Spleen (tissue), 13 donors: ENCODE data around the gene LMX1A. TPM values are rescaled to one million over a fixed set of nuclear protein-coding genes. Genes with fewer than 3 reads are reported as not detected.

Experiments
- DNase-seq: peaks from one replicate; pipeline ENCODE4 v3.0.0-alpha.2; 2020
- H3K27ac ChIP-seq, 8 donors: fragments of 200-600 bp; sonication (generic) in 7 of 8; 1 replicate in 4 of 8; 2 replicates in 4 of 8; pipeline versions ENCODE4 v1.5.0 to v1.8.0; 2016 to 2021; ENCODE audit warnings: inconsistent platforms in 4 of 8, mild to moderate bottlenecking in 4 of 8, moderate library complexity in 1 of 8
- H3K27me3 ChIP-seq, 7 donors: fragments of 200-600 bp; sonication (generic) in 6 of 7; replicated peaks in 1 of 7; 1 replicate in 4 of 7; 2 replicates in 3 of 7; pipeline versions ENCODE4 v1.5.0 to v1.8.0; 2016 to 2021; ENCODE audit warnings: inconsistent platforms in 3 of 7, mild to moderate bottlenecking in 1 of 7
- H3K36me3 ChIP-seq, 6 donors: fragments of 200-600 bp; sonication (generic) in 5 of 6; 1 replicate in 4 of 6; 2 replicates in 2 of 6; pipeline versions ENCODE4 v1.5.0 to v1.8.0; 2016 to 2021; ENCODE audit warnings: inconsistent platforms in 2 of 6
- H3K4me1 ChIP-seq, 6 donors: fragments of 200-600 bp; sonication (generic) in 5 of 6; 1 replicate in 3 of 6; 2 replicates in 3 of 6; pipeline versions ENCODE4 v1.5.0 to v1.8.0; 2016 to 2021; ENCODE audit warnings: inconsistent platforms in 3 of 6
- H3K4me3 ChIP-seq, 8 donors: fragments of 200-600 bp; sonication (generic) in 7 of 8; 1 replicate in 4 of 8; 2 replicates in 4 of 8; pipeline versions ENCODE4 v1.5.0 to v1.8.0; 2016 to 2021; ENCODE audit warnings: inconsistent platforms in 4 of 8, mild to moderate bottlenecking in 4 of 8, moderate library complexity in 2 of 8
- H3K9me3 ChIP-seq, 8 donors: fragments of 200-600 bp; sonication (generic) in 7 of 8; 1 replicate in 4 of 8; 2 replicates in 4 of 8; pipeline versions ENCODE4 v1.5.0 to v1.8.0; 2016 to 2021; ENCODE audit warnings: inconsistent platforms in 4 of 8
- CTCF ChIP-seq, 11 experiments: fragments of 200-600 bp in 7 of 11; fragments of 450-650 bp in 4 of 11; sonication (generic) in 4 of 11; IDR thresholded peaks in 8 of 11; conservative IDR thresholded peaks in 3 of 11; 1 replicate in 7 of 11; 2 replicates in 4 of 11; pipeline versions ENCODE4 v1.4.0 to v1.8.0; 2016 to 2021; ENCODE audit warnings: antibody characterized with exemption in 11 of 11, inconsistent platforms in 4 of 11, mild to moderate bottlenecking in 1 of 11
- POLR2A ChIP-seq, 3 donors: fragments of 450-650 bp; IDR thresholded peaks; one replicate each; pipeline ENCODE4 v1.5.1; 2017; ENCODE audit warnings: antibody characterized with exemption in 3 of 3, mild to moderate bottlenecking in 1 of 3
- POLR2AphosphoS5 ChIP-seq, 3 donors: sonication (generic); formaldehyde crosslinking; IDR thresholded peaks; one replicate each; pipeline ENCODE4 v1.5.1; 2017; ENCODE audit warnings: antibody characterized with exemption in 3 of 3
- WGBS, 5 donors: extraction: QIAGEN DNeasy Blood & Tissue Kit in 3 of 5; methylation state at CpG; one replicate each; pipeline versions ENCODE4 v1.1.5 to v1.1.7; 2013 to 2018; 5-methylcytosine and 5-hydroxymethylcytosine counted together
- intact Hi-C: fragments of 100-400 bp; cut with DNase I; formaldehyde crosslinking; loops from one replicate; pipeline ENCODE4 v1.15.0; 2023; ENCODE audit warnings: low total_unique reads
- long read RNA-seq, 2 donors: transcript quantifications; one replicate each; lab custom pipeline, GENCODE V29; 2026
- polyA plus RNA-seq, 3 donors: library from polyadenylated mRNA; stranded (reverse); fragments of 200-250 nt; gene quantifications; one replicate each; pipeline ENCODE4 v1.2.1, GENCODE V29; 2013
- total RNA-seq, 7 donors: library from RNA; depleted of rRNA in 3 of 7; stranded (reverse); fragments of >200 nt in 3 of 7; fragmentation: NEBNext Ultra II Directional in 4 of 7; extraction: Animal tissue kit (Norgen Biotek cat#: 25700) in 4 of 7; gene quantifications; one replicate each; pipeline versions ENCODE4 v1.1.0 to v1.2.1, GENCODE V29; 2016 to 2021
- donor health status: healthy with polysubstance abuse.
- donor health status: DM: no; HTN: no; CAD: no; lungs with moderate emphysema.
- donor health status: DM: no; HTN: no; CAD: no.
- donor health status: Bipolar disorder and iron deficiency.
- donor health status: healthy.
- donor health status: DM: no; HTN: no; CAD: no.
- donor health status: DM: yes; HTN: yes; CAD: no.

Gene LMX1A
- total RNA-seq (not detected), polyA plus RNA-seq (not detected)
- long read RNA-seq, donor 1: 0 reads
- long read RNA-seq, donor 2: 0 reads

GRCh38 chr1:165355977-165356811 is at the start of gene LMX1A:
TSS of gene LMX1A (minus strand) at chr1:165356715. CDS start at chr1:165355559, 1,156 bp downstream.
- WGBS, 5 donors: 2 to 5% (median 4%) methylated on average over 7 to 88 of the region's 88 CpGs
- H3K9me3 ChIP-seq: no peaks in the 10 kb centered on the region
- TF ChIP-seq POLR2AphosphoS5 (IDR thresholded peaks at IDR 0.05) (no peak), CTCF (IDR thresholded peaks at IDR 0.05 in 8 of 11, conservative IDR thresholded peaks at IDR 0.05 in 3 of 11) (no peak), POLR2A (IDR thresholded peaks at IDR 0.05) (no peak)
- H3K27me3 ChIP-seq: peaks cover 12 to 100% (median 71%) of the 10 kb centered on the region in 7 donors
- peak within 1 kb of the TSS in 7 of 8 donors; percentile 11 to 53 (median 19) for H3K4me3 ChIP-seq
- peaks cover 4 to 53% (median 40%) of the 10 kb centered on the region in 6 donors for H3K4me1 ChIP-seq
- DNase-seq: no peak
- no peak within 1 kb of the TSS for H3K27ac ChIP-seq
- H3K36me3 ChIP-seq: no peaks in the 10 kb centered on the region
- intact Hi-C loops: no loop called here

DNA sequence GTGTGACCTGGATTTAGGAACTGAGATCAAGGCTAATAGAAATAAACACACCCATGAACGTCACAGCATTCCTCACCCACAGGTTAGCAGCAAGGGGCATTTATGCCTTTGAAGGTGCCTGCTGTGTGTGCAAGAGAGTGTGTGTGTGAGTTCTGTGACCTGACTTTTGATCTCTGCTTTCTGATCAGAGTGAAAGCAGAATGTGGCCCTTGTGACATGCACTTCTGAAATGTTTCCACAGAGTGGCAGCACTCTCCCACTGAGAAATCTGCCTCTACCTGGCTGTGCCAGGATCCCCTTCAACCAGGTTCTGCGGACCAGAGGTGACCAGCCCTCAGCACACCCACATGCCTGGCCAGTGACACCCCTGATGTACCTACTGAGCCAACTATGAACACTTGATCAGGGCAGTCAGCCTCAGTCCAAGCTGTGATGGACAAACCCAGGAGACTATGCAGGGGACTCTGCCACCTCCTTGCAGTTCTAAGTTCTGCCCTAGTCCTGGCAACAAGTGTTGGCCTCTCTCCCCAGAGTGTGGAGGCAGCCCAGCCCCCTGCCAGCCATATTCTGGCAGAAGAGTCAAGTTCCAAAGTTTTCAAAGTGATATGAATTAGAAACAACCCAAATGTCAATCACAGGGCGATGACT is 47.4 kb upstream of the LMX1A start:
- 35 to 42% (median 38%) methylated on average over 3 of the region's 3 CpGs for WGBS, 5 donors
- Histone ChIP-seq H3K4me3 (no peak overlapping the region), H3K27me3 (peaks cover 0 to 68% (median 0%) of the 10 kb centered on the region in 7 donors), H3K9me3 (no peaks in the 10 kb centered on the region), H3K4me1 (peaks cover 0 to 4% (median 0%) of the 10 kb centered on the region in 6 donors), H3K36me3 (no peaks in the 10 kb centered on the region), H3K27ac (no peak overlapping the region)
- no peak for DNase-seq
- TF ChIP-seq POLR2A (IDR thresholded peaks at IDR 0.05) (no peak), CTCF (IDR thresholded peaks at IDR 0.05 in 8 of 11, conservative IDR thresholded peaks at IDR 0.05 in 3 of 11) (peak in 8 of 11 experiments; percentile 14 to 52 (median 40))
- intact Hi-C loops: no loop called here

DNA sequence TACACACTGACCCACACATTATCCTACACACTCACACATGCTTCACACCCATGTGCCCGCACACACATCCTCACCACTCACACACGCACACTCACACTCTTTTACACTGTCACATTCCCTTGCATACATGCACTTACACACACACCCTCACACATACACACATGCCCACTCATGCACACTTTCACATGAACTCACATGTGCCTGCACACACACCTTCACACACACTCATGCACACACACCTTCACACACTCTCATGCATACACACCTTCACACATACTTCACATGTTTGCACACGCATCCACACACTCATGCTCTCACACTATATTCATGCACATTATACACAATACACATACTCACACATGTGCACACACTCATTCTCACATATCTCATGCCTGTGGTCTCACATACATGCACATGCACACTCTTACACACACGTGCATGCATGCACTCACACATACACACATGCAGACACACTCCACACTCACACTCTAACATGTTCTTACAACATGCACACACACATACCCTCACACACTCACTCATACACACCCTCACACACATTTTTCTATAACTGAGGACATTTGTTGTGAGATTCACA is 46.1 kb upstream of the LMX1A start:
- no peak for DNase-seq
- H3K36me3 ChIP-seq: no peaks in the 10 kb centered on the region
- H3K27ac ChIP-seq: no peak overlapping the region
- TF ChIP-seq POLR2A (IDR thresholded peaks at IDR 0.05): no peak
- peaks cover 0 to 71% (median 0%) of the 10 kb centered on the region in 7 donors for H3K27me3 ChIP-seq
- peaks cover 0 to 5% (median 0%) of the 10 kb centered on the region in 6 donors for H3K4me1 ChIP-seq
- no peaks in the 10 kb centered on the region for H3K9me3 ChIP-seq
- 83 to 94% (median 90%) methylated on average over 4 of the region's 4 CpGs for WGBS, 5 donors
- intact Hi-C loops: no loop called here
- no peak overlapping the region for H3K4me3 ChIP-seq

DNA sequence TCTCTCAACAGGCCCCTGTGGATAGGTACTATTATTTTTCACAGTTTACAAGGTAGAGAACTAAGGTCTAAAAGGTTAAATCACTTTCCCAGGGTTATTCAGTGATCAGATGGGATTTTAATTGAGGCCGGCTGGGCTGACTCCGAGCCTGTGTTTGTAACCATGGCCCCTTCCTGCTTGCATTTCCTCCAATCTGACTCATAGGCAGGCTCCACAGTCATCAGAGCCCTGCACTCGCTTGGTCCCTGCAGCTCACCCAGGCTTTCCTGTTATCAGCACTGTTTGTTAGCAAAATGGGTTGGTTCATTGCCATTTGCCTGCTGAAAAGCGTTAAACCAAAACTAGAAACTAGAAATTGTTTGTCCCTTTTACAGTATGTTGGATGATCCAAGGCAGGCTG is 41.4 kb upstream of the LMX1A start:
- H3K4me3 ChIP-seq: no peak overlapping the region
- H3K4me1 ChIP-seq: peaks cover 5 to 12% (median 7%) of the 10 kb centered on the region in 6 donors
- no peak for DNase-seq
- intact Hi-C loops: no loop called here
- no peak overlapping the region for H3K27ac ChIP-seq
- no peaks in the 10 kb centered on the region for H3K36me3 ChIP-seq
- whole genome bisulfite sequencing, 5 donors: 21 to 30% (median 26%) methylated on average over 4 of the region's 4 CpGs
- TF ChIP-seq CTCF (IDR thresholded peaks at IDR 0.05 in 8 of 11, conservative IDR thresholded peaks at IDR 0.05 in 3 of 11) (no peak), POLR2AphosphoS5 (IDR thresholded peaks at IDR 0.05) (no peak), POLR2A (IDR thresholded peaks at IDR 0.05) (no peak)
- H3K27me3 ChIP-seq: peaks cover 0 to 99% (median 8%) of the 10 kb centered on the region in 7 donors
- H3K9me3 ChIP-seq: no peaks in the 10 kb centered on the region
